GM18951 (cell line): Measurements from ENCODE around the gene GPRASP1.
"Not testable (repeated sequence)": the region's sequence is repeated elsewhere in the genome, so short reads cannot be mapped to it uniquely, and the experiment has no call there.

Experiments
- POLR2A ChIP-seq: IDR thresholded peaks from 4 replicates; pipeline ENCODE4 v1.6.1; 2011; ENCODE audit warnings: mild to moderate bottlenecking; ENCODE audit not compliant: insufficient read length, insufficient read depth; ENCODE audit errors: extremely low read depth
- in situ Hi-C: fragments of 300-500 bp; cut with MboI; formaldehyde crosslinking; loops from one replicate; pipeline ENCODE4 v1.12.0; 2022; ENCODE audit warnings: low sequenced_read_pairs, mixed read lengths, inconsistent platforms; ENCODE audit not compliant: unreplicated experiment

The GPRASP1 gene

DNA sequence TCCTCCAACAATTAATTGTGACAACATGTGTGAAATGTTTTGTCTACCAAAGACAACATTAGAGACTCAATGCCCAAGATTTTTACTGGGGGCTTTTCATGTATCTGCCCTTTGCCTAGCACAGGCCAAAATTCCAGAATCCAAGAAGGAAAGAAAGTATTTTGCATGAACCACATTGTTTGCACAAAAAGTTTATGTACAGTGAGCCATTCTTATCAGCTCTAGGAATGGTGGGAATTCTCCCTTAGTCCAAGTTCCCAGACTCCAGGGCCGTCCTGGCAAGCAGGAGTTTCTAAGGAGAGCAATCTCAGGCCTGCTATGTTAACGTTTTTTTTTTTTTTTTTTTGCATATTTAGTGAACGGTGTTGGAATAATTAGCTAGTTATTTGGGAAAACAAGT lies 21.6 kb downstream of the GPRASP1 start:
- TF ChIP-seq POLR2A, result no peak
- in situ Hi-C loops, result no loop called here

DNA sequence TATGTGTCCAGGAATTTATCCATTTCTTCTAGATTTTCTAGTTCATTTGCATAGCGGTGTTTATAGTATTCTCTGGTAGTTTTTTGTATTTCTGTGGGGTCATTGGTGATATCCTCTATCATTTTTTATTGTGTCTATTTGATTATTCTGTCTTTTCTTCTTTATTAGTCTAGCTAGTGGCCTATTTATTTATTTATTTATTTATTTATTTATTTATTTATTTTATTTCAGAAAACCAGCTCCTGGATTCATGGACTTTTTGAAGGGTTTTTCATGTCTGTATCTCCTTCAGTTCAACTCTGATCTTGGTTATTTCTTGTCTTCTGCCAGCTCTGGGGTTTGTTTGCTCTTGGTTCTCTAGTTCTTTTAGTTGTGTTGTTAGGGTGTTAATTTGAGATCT lies 26.2 kb downstream of the GPRASP1 start:
- in situ Hi-C loops, result not testable (repeated sequence)

DNA sequence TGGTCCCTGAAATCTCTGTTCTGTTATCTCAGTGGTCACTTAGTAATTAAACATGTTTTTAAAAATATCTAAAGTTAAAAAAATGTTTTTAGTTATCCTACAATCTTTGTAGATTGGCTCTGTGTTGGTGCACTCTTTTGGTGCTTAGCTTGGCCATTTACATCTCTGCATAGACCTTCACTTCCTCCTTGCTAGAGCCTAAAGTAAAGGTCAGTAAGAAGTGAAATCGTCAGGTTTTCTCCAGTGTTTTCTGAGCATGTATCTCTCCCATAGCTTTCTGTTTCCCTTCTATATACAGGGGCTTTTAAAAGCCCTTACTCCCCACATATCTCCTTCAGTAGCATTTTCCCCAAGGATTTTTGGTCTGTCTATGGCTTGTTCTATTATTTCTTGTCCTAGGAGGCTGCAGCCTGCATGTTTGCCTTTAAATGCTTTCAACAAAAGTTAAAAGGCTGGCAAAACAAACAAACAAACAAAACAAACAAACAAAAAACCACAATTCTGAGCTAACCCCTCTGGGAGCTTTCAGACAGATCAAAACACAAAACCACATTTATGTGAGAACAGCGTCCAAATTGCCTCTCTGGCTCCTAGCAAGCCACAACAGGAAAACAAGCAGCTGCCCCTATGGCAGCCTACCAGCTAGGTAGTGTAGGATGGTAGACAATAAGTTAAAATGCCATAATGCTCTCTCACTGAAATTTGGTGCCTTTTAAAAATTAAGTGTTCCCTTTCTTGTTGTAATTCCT lies 33.7 kb downstream of the GPRASP1 start:
- TF ChIP-seq POLR2A, result no peak
- in situ Hi-C loops, result no loop called here

DNA sequence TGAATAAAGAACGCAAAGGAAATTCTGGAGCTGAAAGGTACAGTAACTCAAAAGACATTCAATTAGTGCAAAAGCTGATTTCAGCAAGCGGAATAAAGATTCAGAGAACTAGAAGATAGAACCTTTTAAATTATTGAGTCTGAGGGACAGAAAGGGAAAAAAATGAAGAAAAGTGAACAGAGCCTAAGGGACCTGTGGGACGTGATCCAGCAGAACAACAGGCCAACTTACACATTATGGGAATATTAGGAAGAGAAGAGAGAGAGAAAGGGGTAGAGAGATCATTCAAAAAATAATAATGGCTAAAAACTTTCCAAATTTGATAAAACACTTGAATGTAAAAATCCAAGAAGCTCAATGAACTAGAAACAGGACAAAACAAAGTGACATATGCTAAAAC lies 43.5 kb downstream of the GPRASP1 start:
- in situ Hi-C loops, result no loop called here
- no peak for TF ChIP-seq POLR2A

DNA sequence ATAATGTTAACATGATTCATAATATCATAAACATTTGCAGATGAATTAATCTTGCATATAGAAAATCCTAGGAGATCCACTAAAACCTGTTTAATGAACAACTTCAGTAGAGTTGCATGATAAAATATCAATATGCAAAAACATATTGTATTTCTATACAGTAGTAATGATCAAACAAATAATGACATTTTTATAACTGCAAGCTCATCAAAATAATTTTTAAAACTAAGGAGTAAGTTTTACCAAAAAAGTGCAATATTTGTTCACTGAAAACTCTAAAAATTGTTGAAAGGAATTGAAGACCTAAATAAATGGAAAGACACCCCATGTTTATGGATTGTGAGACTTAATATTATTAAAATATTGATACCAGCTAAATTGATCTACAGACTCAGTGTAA lies 45.0 kb downstream of the GPRASP1 start:
- in situ Hi-C loops, result no loop called here

DNA sequence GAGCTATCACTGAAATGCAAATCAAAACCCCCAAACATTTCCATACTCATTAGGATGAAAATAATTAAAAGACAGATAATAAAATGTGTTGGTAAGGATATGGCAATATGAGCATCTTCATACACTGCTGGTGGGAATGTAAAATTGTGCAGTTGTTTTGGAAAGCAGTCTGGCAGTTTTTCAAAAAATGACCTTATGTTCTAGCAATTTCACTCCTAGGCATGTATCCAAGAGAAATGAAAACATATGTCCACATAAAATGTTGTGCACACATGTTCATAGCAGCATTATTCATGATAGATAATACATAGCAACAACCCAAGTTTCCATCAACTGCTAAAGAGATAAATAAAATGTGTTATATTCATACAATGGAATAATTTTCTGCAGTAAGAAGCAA lies 46.2 kb downstream of the GPRASP1 start:
- no peak for TF ChIP-seq POLR2A
- in situ Hi-C loops, result no loop called here

More for the DNA sequence above, 45.0 kb downstream of the GPRASP1 start:
- no peak for TF ChIP-seq POLR2A
